H9 (cell line): ENCODE measurements around the gene CPT1B. TPM values are rescaled to one million over a fixed set of nuclear protein-coding genes. Genes with fewer than 3 reads are reported as not detected.
A peak's percentile ranks its signal among the peaks of the same experiment; 100 is the strongest.

Experiments
- DNase-seq: peaks from one replicate; pipeline ENCODE4 v3.0.0-alpha.2; 2017
- H2AFZ ChIP-seq: one replicate; pipeline ENCODE4 v1.6.1; 2013; ENCODE audit warnings: mild to moderate bottlenecking, low read length, control low read depth, moderate library complexity
- H2AK5ac ChIP-seq: 2 replicates; pipeline ENCODE4 v1.6.1; 2013; ENCODE audit warnings: low read length, control low read depth, mixed read lengths; ENCODE audit not compliant: insufficient read length
- H2BK120ac ChIP-seq: one replicate; pipeline ENCODE4 v1.6.1; 2013; ENCODE audit warnings: low read depth, mild to moderate bottlenecking, low read length, control low read depth, inconsistent platforms; ENCODE audit not compliant: poor library complexity, severe bottlenecking
- H2BK12ac ChIP-seq: 2 replicates; pipeline ENCODE4 v1.6.1; 2013; ENCODE audit warnings: low read length, control low read depth, mixed read lengths, low read depth; ENCODE audit not compliant: insufficient read length
- H2BK15ac ChIP-seq: 2 replicates; pipeline ENCODE4 v1.6.1; 2013; ENCODE audit warnings: low read depth, low read length, control low read depth
- H2BK20ac ChIP-seq: one replicate; pipeline ENCODE4 v1.6.1; 2013; ENCODE audit warnings: low read depth, mild to moderate bottlenecking, low read length, control low read depth, inconsistent platforms; ENCODE audit not compliant: poor library complexity, severe bottlenecking
- H2BK5ac ChIP-seq: 2 replicates; pipeline ENCODE4 v1.6.1; 2013; ENCODE audit warnings: low read length, control low read depth, mixed read lengths; ENCODE audit not compliant: insufficient read length
- H3K14ac ChIP-seq: 2 replicates; pipeline ENCODE4 v1.6.1; 2013; ENCODE audit warnings: low read length, control low read depth; ENCODE audit not compliant: insufficient read depth
- H3K18ac ChIP-seq: 2 replicates; pipeline ENCODE4 v1.6.1; 2013; ENCODE audit warnings: low read depth, mild to moderate bottlenecking, mixed read lengths, low read length, control low read depth; ENCODE audit not compliant: insufficient read length
- H3K23ac ChIP-seq: 2 replicates; pipeline ENCODE4 v1.6.1; 2013; ENCODE audit warnings: low read length, control low read depth, mixed read lengths, low read depth; ENCODE audit not compliant: insufficient read length
- H3K23me2 ChIP-seq: 2 replicates; pipeline ENCODE4 v1.6.1; 2013; ENCODE audit warnings: low read depth, mild to moderate bottlenecking, mixed read lengths, low read length, control low read depth; ENCODE audit not compliant: insufficient read length, poor library complexity, severe bottlenecking
- H3K27ac ChIP-seq: 2 replicates; pipeline ENCODE4 v1.5.1; 2013; ENCODE audit warnings: low read length, control low read depth, mixed read lengths, low read depth; ENCODE audit not compliant: insufficient read length
- H3K27me3 ChIP-seq: 2 replicates; pipeline ENCODE4 v1.6.1; 2013; ENCODE audit warnings: low read length, control low read depth, inconsistent platforms; ENCODE audit not compliant: insufficient read depth
- H3K4ac ChIP-seq: 2 replicates; pipeline ENCODE4 v1.6.1; 2013; ENCODE audit warnings: low read depth, mild to moderate bottlenecking, control low read depth, inconsistent platforms, low read length, moderate library complexity
- H3K4me1 ChIP-seq: 2 replicates; pipeline ENCODE4 v1.6.1; 2013; ENCODE audit warnings: low read length, control low read depth, inconsistent platforms; ENCODE audit not compliant: insufficient read depth
- H3K4me2 ChIP-seq: 2 replicates; pipeline ENCODE4 v1.6.1; 2013; ENCODE audit warnings: low read length, control low read depth, mixed read lengths; ENCODE audit not compliant: insufficient read length, insufficient read depth
- H3K56ac ChIP-seq: 2 replicates; pipeline ENCODE4 v1.6.1; 2013; ENCODE audit warnings: low read depth, mild to moderate bottlenecking, mixed read lengths, low read length, control low read depth; ENCODE audit not compliant: insufficient read length
- H3K79me1 ChIP-seq: 2 replicates; pipeline ENCODE4 v1.6.1; 2013; ENCODE audit warnings: low read depth, mild to moderate bottlenecking, moderate library complexity, low read length, control low read depth, inconsistent platforms; ENCODE audit not compliant: insufficient read depth, poor library complexity, severe bottlenecking
- H3K79me2 ChIP-seq: 2 replicates; pipeline ENCODE4 v1.6.1; 2013; ENCODE audit warnings: low read length, control low read depth, inconsistent platforms; ENCODE audit not compliant: insufficient read depth
- H3K9ac ChIP-seq: 2 replicates; pipeline ENCODE4 v1.6.1; 2013; ENCODE audit warnings: low read length, control low read depth, mixed read lengths; ENCODE audit not compliant: insufficient read length; ENCODE audit errors: extremely low read depth
- H3K9me3 ChIP-seq: one replicate; pipeline ENCODE4 v1.6.1; 2013; ENCODE audit warnings: low read depth, low read length, inconsistent platforms; ENCODE audit not compliant: control insufficient read depth
- H3T11ph ChIP-seq: one replicate; pipeline ENCODE4 v1.6.1; 2013; ENCODE audit warnings: mild to moderate bottlenecking, low read length, control low read depth, inconsistent platforms
- H4K20me1 ChIP-seq: one replicate; pipeline ENCODE4 v1.6.1; 2013; ENCODE audit not compliant: control insufficient read depth, insufficient read length, insufficient read depth
- H4K5ac ChIP-seq: 2 replicates; pipeline ENCODE4 v1.6.1; 2013; ENCODE audit warnings: low read depth, mild to moderate bottlenecking, mixed read lengths, low read length, control low read depth; ENCODE audit not compliant: insufficient read length
- H4K8ac ChIP-seq: replicated peaks from 2 replicates; pipeline ENCODE4 v1.6.1; 2013; ENCODE audit warnings: low read length, control low read depth, mixed read lengths, low read depth; ENCODE audit not compliant: insufficient read length
- H4K91ac ChIP-seq: 2 replicates; pipeline ENCODE4 v1.6.1; 2013; ENCODE audit warnings: low read depth, mild to moderate bottlenecking, moderate library complexity, mixed read lengths, low read length, control low read depth; ENCODE audit not compliant: insufficient read length
- H3K27ac Mint-ChIP-seq, 3 experiments: 2 replicates in 2 of 3; 3 replicates in 1 of 3; pipeline ENCODE4 v1.8.0; 2020 to 2021; ENCODE audit warnings: mixed read lengths in 3 of 3, mild to moderate bottlenecking in 1 of 3, moderate library complexity in 1 of 3
- H3K27me3 Mint-ChIP-seq: 2 replicates; pipeline ENCODE4 v1.8.0; 2021; ENCODE audit warnings: low read depth, mild to moderate bottlenecking, moderate library complexity, mixed read lengths
- H3K36me3 Mint-ChIP-seq, 3 experiments: 2 replicates in 2 of 3; 3 replicates in 1 of 3; pipeline ENCODE4 v1.8.0; 2020 to 2021; ENCODE audit warnings: low read depth in 3 of 3, mixed read lengths in 3 of 3; ENCODE audit not compliant: insufficient read depth in 1 of 3
- H3K4me1 Mint-ChIP-seq, 2 experiments: 2 replicates each; pipeline ENCODE4 v1.8.0; 2020; ENCODE audit warnings: mixed read lengths in 2 of 2
- H3K4me3 Mint-ChIP-seq, 2 experiments: 2 replicates in 1 of 2; 3 replicates in 1 of 2; pipeline ENCODE4 v1.8.0; 2020 to 2021; ENCODE audit warnings: mild to moderate bottlenecking in 2 of 2, mixed read lengths in 2 of 2, moderate library complexity in 1 of 2
- H3K9me3 Mint-ChIP-seq, 2 experiments: 2 replicates in 1 of 2; 3 replicates in 1 of 2; pipeline ENCODE4 v1.8.0; 2020; ENCODE audit warnings: mild to moderate bottlenecking in 2 of 2, mixed read lengths in 2 of 2, moderate library complexity in 1 of 2
- CTCF ChIP-seq: fragments of 200-600 bp; sonication (generic); conservative IDR thresholded peaks from 3 replicates; pipeline ENCODE4 v1.8.0; 2021; ENCODE audit warnings: antibody characterized with exemption, mild to moderate bottlenecking
- WGBS: extraction: QIAGEN DNeasy Blood & Tissue Kit; methylation state at CpG from one replicate; pipeline ENCODE4 v1.1.7; 2013; ENCODE audit warnings: missing lambda C conversion rate, low lambda C conversion rate, mixed read lengths; ENCODE audit not compliant: insufficient read length; ENCODE audit errors: extremely low coverage; 5-methylcytosine and 5-hydroxymethylcytosine counted together
- total RNA-seq: library from RNA; stranded (reverse); gene quantifications from 2 replicates; pipeline ENCODE4 v1.2.1, GENCODE V29; 2021

The CPT1B gene
- total RNA-seq, 1 experiment from 2014 or later = 65.7 TPM

GRCh38 chr22:50531546-50531961, 46.7 kb downstream of the CPT1B start:
- Histone ChIP-seq H3K9ac (no peak overlapping the region), H3K79me2 (no peaks in the 10 kb centered on the region), H3K4me2 (peak overlapping the region; percentile 34), H3T11ph (no peak overlapping the region), H2AK5ac (no peak overlapping the region), H4K8ac (no peak overlapping the region), H3K4ac (no peak overlapping the region), H2AFZ (no peak overlapping the region), H3K14ac (no peak overlapping the region), H2BK15ac (no peak overlapping the region), H3K9me3 (no peaks in the 10 kb centered on the region), H3K23ac (no peak overlapping the region), H2BK5ac (no peak overlapping the region), H3K18ac (no peak overlapping the region), H3K27me3 (peaks cover 37% of the 10 kb centered on the region; the same call in 1 of the 2 replicates), H2BK20ac (no peak overlapping the region), H3K79me1 (no peaks in the 10 kb centered on the region), H3K56ac (no peak overlapping the region), H3K4me1 (no peaks in the 10 kb centered on the region), H4K91ac (no peak overlapping the region), H2BK12ac (no peak overlapping the region), H3K27ac (no peak overlapping the region), H2BK120ac (no peak overlapping the region), H3K23me2 (peaks cover 18% of the 10 kb centered on the region), H4K20me1 (no peaks in the 10 kb centered on the region), H4K5ac (no peak overlapping the region)
- no peak overlapping the region for H3K27ac Mint-ChIP-seq
- DNase-seq = no peak
- WGBS = no CpG with 5 or more reads among the region's 44 CpGs
- H3K36me3 Mint-ChIP-seq = no peaks in the 10 kb centered on the region; a peak in 1 of 7 replicates
- H3K4me3 Mint-ChIP-seq = peak overlapping the region; percentile 56 to 80; a peak in 3 of 5 replicates
- peaks cover 15 to 20% of the 10 kb centered on the region in 2 experiments for H3K4me1 Mint-ChIP-seq
- peaks cover 78% of the 10 kb centered on the region for H3K27me3 Mint-ChIP-seq
- H3K9me3 Mint-ChIP-seq = no peaks in the 10 kb centered on the region; a peak in 1 of 5 replicates
- no peak for TF ChIP-seq CTCF
